Measurements from ENCODE around the gene LHFPL3.

DNA sequence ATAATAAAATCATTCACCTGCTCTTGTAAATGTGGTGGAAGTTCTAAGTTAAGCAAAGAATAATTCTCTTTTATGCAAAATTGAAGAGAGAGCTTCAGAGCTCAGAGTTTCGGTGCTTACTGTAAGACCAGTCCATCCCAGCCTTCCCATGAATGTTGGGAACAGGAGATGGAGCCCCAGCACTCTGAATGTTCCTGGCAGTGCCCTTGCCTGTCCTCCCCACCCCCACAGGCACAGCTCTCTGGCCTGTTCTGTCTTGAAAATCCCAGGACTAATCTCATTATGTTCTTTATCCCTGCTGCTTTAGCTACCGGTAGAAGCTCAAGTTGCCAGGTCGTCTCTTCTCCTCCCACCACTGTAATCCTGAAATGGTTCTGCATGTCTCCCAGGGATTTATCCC is 29.1 kb upstream of the LHFPL3 start:
- TF ChIP-seq, protein P1, sequence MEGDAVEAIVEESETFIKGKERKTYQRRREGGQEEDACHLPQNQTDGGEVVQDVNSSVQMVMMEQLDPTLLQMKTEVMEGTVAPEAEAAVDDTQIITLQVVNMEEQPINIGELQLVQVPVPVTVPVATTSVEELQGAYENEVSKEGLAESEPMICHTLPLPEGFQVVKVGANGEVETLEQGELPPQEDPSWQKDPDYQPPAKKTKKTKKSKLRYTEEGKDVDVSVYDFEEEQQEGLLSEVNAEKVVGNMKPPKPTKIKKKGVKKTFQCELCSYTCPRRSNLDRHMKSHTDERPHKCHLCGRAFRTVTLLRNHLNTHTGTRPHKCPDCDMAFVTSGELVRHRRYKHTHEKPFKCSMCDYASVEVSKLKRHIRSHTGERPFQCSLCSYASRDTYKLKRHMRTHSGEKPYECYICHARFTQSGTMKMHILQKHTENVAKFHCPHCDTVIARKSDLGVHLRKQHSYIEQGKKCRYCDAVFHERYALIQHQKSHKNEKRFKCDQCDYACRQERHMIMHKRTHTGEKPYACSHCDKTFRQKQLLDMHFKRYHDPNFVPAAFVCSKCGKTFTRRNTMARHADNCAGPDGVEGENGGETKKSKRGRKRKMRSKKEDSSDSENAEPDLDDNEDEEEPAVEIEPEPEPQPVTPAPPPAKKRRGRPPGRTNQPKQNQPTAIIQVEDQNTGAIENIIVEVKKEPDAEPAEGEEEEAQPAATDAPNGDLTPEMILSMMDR (IDR thresholded peaks at IDR 0.05 in 4 of 5, conservative IDR thresholded peaks at IDR 0.05 in 1 of 5): no peak
- TF ChIP-seq POLR2A (IDR thresholded peaks at IDR 0.05): no peak
